Caco-2 (cell line): ENCODE measurements around the gene SETD6. TPM values are rescaled to one million over a fixed set of nuclear protein-coding genes. Genes with fewer than 3 reads are reported as not detected.

Experiments
- BruUV-seq: library from RNA; stranded (reverse); fragments of 400-500 nt; replicated peaks from 2 replicates; lab custom pipeline; 2021; lab: Mats Ljungman, UMichigan
- CTCF ChIA-PET: fragments of 300-600 bp; sonication (Branson Sonifier 250); formaldehyde crosslinking; loops from one replicate; lab custom pipeline; 2022; ENCODE audit warnings: antibody characterized with exemption; lab: Charles Lee
- POLR2A ChIA-PET: fragments of 300-600 bp; sonication (Branson Sonifier 250); formaldehyde crosslinking; loops from one replicate; lab custom pipeline; 2022; ENCODE audit warnings: antibody characterized with exemption; lab: Charles Lee
- DNase-seq, 2 experiments: peaks; one replicate each; pipeline versions ENCODE4 v3.0.0 to v3.0.0-alpha.2; 2020 to 2022
- H3K27me3 ChIP-seq: replicated peaks from 2 replicates; pipeline ENCODE4 v1.6.0; 2011; ENCODE audit warnings: low read length; ENCODE audit not compliant: control insufficient read depth, insufficient read depth
- H3K36me3 ChIP-seq: 2 replicates; pipeline ENCODE4 v1.5.1; 2011; ENCODE audit warnings: low read length; ENCODE audit not compliant: control insufficient read depth, insufficient read depth
- H3K4me1 ChIP-seq: fragments of 250-450 bp; sonication (Bioruptor Pico); 2 replicates; pipeline ENCODE4 v1.5.1; 2020; ENCODE audit warnings: mild to moderate bottlenecking
- H3K4me3 ChIP-seq: 2 replicates; pipeline ENCODE4 v1.5.1; 2011; ENCODE audit warnings: low read depth, mild to moderate bottlenecking, control low read depth, low read length
- H3K9me3 ChIP-seq: fragments of 250-450 bp; sonication (Bioruptor Pico); 2 replicates; pipeline ENCODE4 v1.5.1; 2020; ENCODE audit warnings: mild to moderate bottlenecking, moderate library complexity
- H3K27ac Mint-ChIP-seq: one replicate; pipeline ENCODE4 v1.8.0; 2022; ENCODE audit warnings: mixed read lengths; ENCODE audit not compliant: unreplicated experiment
- H3K27me3 Mint-ChIP-seq: one replicate; pipeline ENCODE4 v1.8.0; 2022; ENCODE audit warnings: mixed read lengths; ENCODE audit not compliant: insufficient read depth, unreplicated experiment
- H3K36me3 Mint-ChIP-seq: one replicate; pipeline ENCODE4 v1.8.0; 2022; ENCODE audit warnings: mild to moderate bottlenecking, mixed read lengths; ENCODE audit not compliant: insufficient read depth, unreplicated experiment
- H3K4me1 Mint-ChIP-seq: one replicate; pipeline ENCODE4 v1.8.0; 2022; ENCODE audit warnings: low read depth, mixed read lengths; ENCODE audit not compliant: unreplicated experiment
- H3K4me3 Mint-ChIP-seq: one replicate; pipeline ENCODE4 v1.8.0; 2022; ENCODE audit warnings: mild to moderate bottlenecking, moderate library complexity, mixed read lengths; ENCODE audit not compliant: unreplicated experiment
- H3K9me3 Mint-ChIP-seq: one replicate; pipeline ENCODE4 v1.8.0; 2022; ENCODE audit warnings: mixed read lengths; ENCODE audit not compliant: unreplicated experiment
- CTCF ChIP-seq, 2 experiments: fragments of 200-600 bp in 1 of 2; IDR thresholded peaks; 1 replicate in 1 of 2; 2 replicates in 1 of 2; pipeline versions ENCODE4 v1.5.1 to v1.8.0; 2011 to 2022; ENCODE audit warnings: antibody characterized with exemption in 1 of 2, control low read depth in 1 of 2, inconsistent platforms in 1 of 2, low read depth in 1 of 2, low read length in 1 of 2, mild to moderate bottlenecking in 1 of 2, moderate library complexity in 1 of 2; ENCODE audit not compliant: insufficient read depth in 1 of 2, severe bottlenecking in 1 of 2, unreplicated experiment in 1 of 2
- intact Hi-C: fragments of 100-400 bp; cut with micrococcal nuclease; formaldehyde crosslinking; loops from one replicate; pipeline ENCODE4 v1.10.0; 2022; ENCODE audit not compliant: unreplicated experiment
- total RNA-seq: library from RNA; stranded (reverse); gene quantifications from 2 replicates; pipeline ENCODE4 v1.2.3, GENCODE V29; 2022

The SETD6 gene
- total RNA-seq, 1 experiment from 2014 or later: 41.7 TPM

DNA sequence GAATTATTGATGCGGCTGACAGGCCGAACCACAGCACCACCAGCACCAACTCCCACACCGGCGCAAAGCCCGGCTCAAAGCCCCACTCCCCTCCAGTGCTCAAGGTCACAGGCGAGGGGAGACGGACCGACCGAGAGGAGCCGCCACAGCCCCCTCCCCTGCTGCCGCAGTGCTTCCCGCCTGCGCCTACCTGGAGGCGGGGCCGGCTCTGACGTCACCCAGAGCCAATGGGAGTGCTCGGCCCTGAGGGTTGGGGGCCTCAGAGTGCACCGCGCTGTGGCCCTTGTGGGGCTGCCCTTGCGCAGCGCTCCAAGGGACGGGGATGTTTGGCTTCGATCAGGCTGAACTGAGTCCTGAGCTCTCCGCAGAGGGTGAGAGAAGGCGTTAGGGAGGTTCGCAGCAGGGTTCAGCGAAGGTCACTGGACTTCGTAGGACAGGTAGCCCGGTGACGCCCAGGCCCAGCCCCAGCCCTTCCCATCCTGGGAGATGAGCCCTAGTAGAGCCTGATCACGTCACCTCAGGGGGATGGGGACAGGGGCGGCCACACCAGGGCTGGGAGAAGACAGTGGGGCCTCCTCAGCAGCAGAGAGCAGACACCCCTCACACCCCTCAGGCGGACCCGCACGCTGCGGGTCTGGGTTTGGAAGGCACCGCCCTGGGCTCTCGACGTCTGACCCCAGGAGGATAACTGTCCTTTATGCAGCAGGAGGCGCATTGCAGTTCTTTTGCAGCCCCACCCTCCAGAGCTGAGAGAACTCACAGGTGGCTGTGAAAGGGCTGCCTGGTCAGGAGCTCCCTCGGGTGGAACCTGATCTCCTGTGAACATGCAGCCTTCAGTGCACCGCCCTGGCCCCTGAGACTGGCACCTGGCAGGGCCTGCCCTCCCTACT is 13.8 kb upstream of the SETD6 start:
- ChIA-PET CTCF (interaction anchor here (0.6 to 2.2 kb wide), 3 partner anchors 10 to 155 kb away, joined by 3 to 9 read pairs (median 3); no protein-coding TSS in a partner anchor), POLR2A (no interaction called here)
- H3K36me3 ChIP-seq: no peaks in the 10 kb centered on the region
- no peaks in the 10 kb centered on the region for H3K9me3 ChIP-seq
- peaks cover 7% of the 10 kb centered on the region for H3K4me1 ChIP-seq
- TSS peak; percentile 55 for BruUV-seq
- Mint-ChIP-seq H3K4me1 (no peaks in the 10 kb centered on the region), H3K4me3 (peak overlapping the region; percentile 88), H3K27ac (peak overlapping the region; percentile 86), H3K9me3 (no peaks in the 10 kb centered on the region), H3K36me3 (peaks cover 30% of the 10 kb centered on the region), H3K27me3 (no peaks in the 10 kb centered on the region)
- intact Hi-C loops: loop anchor here (1.0 to 5.0 kb wide), 3 partner anchors 129 to 164 kb away; no protein-coding TSS in a partner anchor
- H3K27me3 ChIP-seq: no peaks in the 10 kb centered on the region
- DNase-seq: peak; percentile 74 to 86
- no peak for TF ChIP-seq CTCF (IDR thresholded peaks at IDR 0.05; ENCODE audit: insufficient read depth in 1 of 2, low read depth in 1 of 2, low read length in 1 of 2, severe bottlenecking in 1 of 2, unreplicated experiment in 1 of 2)
- peak overlapping the region; percentile 63 for H3K4me3 ChIP-seq

DNA sequence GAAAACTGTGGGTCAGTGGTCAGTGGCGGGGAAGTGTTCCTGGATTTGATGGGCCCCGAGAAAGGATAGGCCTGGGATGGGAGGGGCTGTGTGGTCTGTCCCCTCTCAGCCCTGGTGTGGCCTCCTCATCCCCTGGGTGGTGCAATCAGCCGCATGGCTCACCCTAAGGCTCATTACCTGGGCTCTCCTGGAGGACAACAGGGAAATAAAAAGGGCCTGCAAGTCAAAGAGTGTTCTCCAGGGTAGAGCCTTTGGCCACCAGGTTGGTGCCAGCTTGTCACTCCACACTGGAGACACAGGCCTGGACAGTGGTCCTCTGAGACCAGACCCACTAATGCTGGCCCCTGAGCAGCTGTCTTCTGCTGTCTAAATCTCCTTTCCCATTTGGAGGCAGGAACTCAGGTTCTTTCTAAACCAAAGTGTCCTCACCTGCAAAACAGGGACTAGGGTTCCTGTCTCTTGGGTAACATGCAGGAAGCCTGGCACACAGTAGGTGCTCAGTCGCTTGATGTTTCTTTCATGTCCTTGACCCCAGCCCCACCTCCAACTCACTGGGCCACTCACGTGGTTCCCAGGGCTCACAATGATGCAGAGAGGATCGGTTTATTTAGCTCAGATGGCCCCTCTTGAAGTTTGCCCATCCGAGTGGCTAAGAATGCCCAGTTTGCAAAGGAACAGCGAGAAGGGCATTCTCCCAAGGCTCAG is 12.9 kb upstream of the SETD6 start:
- H3K36me3 Mint-ChIP-seq: peaks cover 35% of the 10 kb centered on the region
- H3K9me3 Mint-ChIP-seq: no peaks in the 10 kb centered on the region
- TF ChIP-seq CTCF (IDR thresholded peaks at IDR 0.05; ENCODE audit: insufficient read depth in 1 of 2, low read depth in 1 of 2, low read length in 1 of 2, severe bottlenecking in 1 of 2, unreplicated experiment in 1 of 2): no peak
- Histone ChIP-seq H3K4me3 (no peak overlapping the region), H3K27me3 (no peaks in the 10 kb centered on the region), H3K36me3 (no peaks in the 10 kb centered on the region), H3K4me1 (peaks cover 7% of the 10 kb centered on the region), H3K9me3 (no peaks in the 10 kb centered on the region)
- CTCF ChIA-PET: interaction anchor here (0.6 kb wide), 1 partner anchor 10 kb away, joined by 3 read pairs; no protein-coding TSS in a partner anchor
- BruUV-seq: no TSS peak
- POLR2A ChIA-PET: no interaction called here
- H3K4me1 Mint-ChIP-seq: no peaks in the 10 kb centered on the region
- H3K27ac Mint-ChIP-seq: no peak overlapping the region
- intact Hi-C loops: loop anchor here (5.0 kb wide), 1 partner anchor 165 kb away; no protein-coding TSS in a partner anchor
- H3K27me3 Mint-ChIP-seq: no peaks in the 10 kb centered on the region
- H3K4me3 Mint-ChIP-seq: peak overlapping the region; percentile 88
- DNase-seq: peak in 1 of 2 experiments; percentile 32
